Osteocyte (in vitro differentiated cells): ENCODE results near the gene ZMIZ1. TPM values are rescaled to one million over a fixed set of nuclear protein-coding genes. Genes with fewer than 3 reads are reported as not detected.

ENCODE experiments used
- DNase-seq: peaks from one replicate; pipeline ENCODE4 v3.0.0; 2021; ENCODE audit warnings: mixed read lengths; ENCODE audit not compliant: unreplicated experiment; ENCODE audit errors: extremely low spot score
- H3K27ac Mint-ChIP-seq: one replicate; pipeline ENCODE4 v1.8.0; 2021; ENCODE audit warnings: mild to moderate bottlenecking, mixed read lengths; ENCODE audit not compliant: unreplicated experiment
- H3K27me3 Mint-ChIP-seq: one replicate; pipeline ENCODE4 v1.8.0; 2021; ENCODE audit warnings: mixed read lengths; ENCODE audit not compliant: unreplicated experiment
- H3K36me3 Mint-ChIP-seq: one replicate; pipeline ENCODE4 v1.8.0; 2021; ENCODE audit warnings: mixed read lengths; ENCODE audit not compliant: unreplicated experiment
- H3K4me1 Mint-ChIP-seq: one replicate; pipeline ENCODE4 v1.8.0; 2021; ENCODE audit warnings: mixed read lengths; ENCODE audit not compliant: unreplicated experiment
- H3K4me3 Mint-ChIP-seq: one replicate; pipeline ENCODE4 v1.8.0; 2021; ENCODE audit warnings: mild to moderate bottlenecking, moderate library complexity, mixed read lengths; ENCODE audit not compliant: unreplicated experiment
- H3K9me3 Mint-ChIP-seq: one replicate; pipeline ENCODE4 v1.8.0; 2021; ENCODE audit warnings: mixed read lengths; ENCODE audit not compliant: unreplicated experiment
- total RNA-seq: library from RNA; stranded (reverse); gene quantifications from 2 replicates; pipeline ENCODE4 v1.2.1, GENCODE V29; 2021
- TF ChIP-seq, protein P1 (sequence below): fragments of 200-600 bp; sonication (generic); IDR thresholded peaks from 2 replicates; pipeline ENCODE4 v1.5.0; 2021; ENCODE audit warnings: antibody characterized with exemption, mild to moderate bottlenecking, moderate library complexity

The ZMIZ1 gene
- total RNA-seq, 1 donor from 2014 or later, result 90.5 TPM

- Mint-ChIP-seq H3K36me3 (no peaks in the 10 kb centered on the region), H3K4me1 (peaks cover 57% of the 10 kb centered on the region), H3K4me3 (no peak overlapping the region), H3K9me3 (no peaks in the 10 kb centered on the region), H3K27ac (no peak overlapping the region), H3K27me3 (no peaks in the 10 kb centered on the region)
- DNase-seq, result no peak
- TF ChIP-seq, protein P1, sequence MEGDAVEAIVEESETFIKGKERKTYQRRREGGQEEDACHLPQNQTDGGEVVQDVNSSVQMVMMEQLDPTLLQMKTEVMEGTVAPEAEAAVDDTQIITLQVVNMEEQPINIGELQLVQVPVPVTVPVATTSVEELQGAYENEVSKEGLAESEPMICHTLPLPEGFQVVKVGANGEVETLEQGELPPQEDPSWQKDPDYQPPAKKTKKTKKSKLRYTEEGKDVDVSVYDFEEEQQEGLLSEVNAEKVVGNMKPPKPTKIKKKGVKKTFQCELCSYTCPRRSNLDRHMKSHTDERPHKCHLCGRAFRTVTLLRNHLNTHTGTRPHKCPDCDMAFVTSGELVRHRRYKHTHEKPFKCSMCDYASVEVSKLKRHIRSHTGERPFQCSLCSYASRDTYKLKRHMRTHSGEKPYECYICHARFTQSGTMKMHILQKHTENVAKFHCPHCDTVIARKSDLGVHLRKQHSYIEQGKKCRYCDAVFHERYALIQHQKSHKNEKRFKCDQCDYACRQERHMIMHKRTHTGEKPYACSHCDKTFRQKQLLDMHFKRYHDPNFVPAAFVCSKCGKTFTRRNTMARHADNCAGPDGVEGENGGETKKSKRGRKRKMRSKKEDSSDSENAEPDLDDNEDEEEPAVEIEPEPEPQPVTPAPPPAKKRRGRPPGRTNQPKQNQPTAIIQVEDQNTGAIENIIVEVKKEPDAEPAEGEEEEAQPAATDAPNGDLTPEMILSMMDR, result no peak
These were observed 28.5 kb downstream of the ZMIZ1 start for GRCh38 chr10:79097021-79097872.

DNA sequence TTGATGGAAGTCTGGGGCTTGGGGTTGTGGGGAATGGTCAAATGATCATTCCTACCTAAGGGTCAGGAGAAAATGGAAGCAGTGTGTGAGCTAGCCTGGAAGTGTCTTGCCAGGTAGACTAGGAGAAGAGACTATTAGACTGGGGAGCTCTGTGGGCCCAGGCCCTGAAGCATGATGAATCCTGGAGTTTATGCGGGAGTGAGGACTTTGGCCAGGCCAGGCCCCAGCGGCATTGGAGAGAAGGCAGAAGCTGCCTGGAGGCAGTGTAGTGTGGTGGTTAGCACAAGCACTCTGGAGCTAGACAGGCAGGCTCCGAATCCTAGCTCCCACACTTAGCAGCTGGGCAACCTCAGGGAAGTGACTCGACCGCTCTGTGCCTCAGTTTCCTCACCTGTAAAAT is 29.3 kb downstream of the ZMIZ1 start:
- H3K9me3 Mint-ChIP-seq, result no peaks in the 10 kb centered on the region
- TF ChIP-seq, protein P1, result no peak
- H3K27me3 Mint-ChIP-seq, result no peaks in the 10 kb centered on the region
- peaks cover 61% of the 10 kb centered on the region for H3K4me1 Mint-ChIP-seq
- no peak overlapping the region for H3K4me3 Mint-ChIP-seq
- no peak for DNase-seq
- no peaks in the 10 kb centered on the region for H3K36me3 Mint-ChIP-seq
- no peak overlapping the region for H3K27ac Mint-ChIP-seq

GRCh38 chr10:79098596-79099015 is 29.8 kb downstream of the ZMIZ1 start:
- H3K27ac Mint-ChIP-seq, result no peak overlapping the region
- no peak overlapping the region for H3K4me3 Mint-ChIP-seq
- H3K4me1 Mint-ChIP-seq, result peaks cover 63% of the 10 kb centered on the region
- TF ChIP-seq, protein P1, result no peak
- no peak for DNase-seq
- no peaks in the 10 kb centered on the region for H3K36me3 Mint-ChIP-seq
- no peaks in the 10 kb centered on the region for H3K9me3 Mint-ChIP-seq
- H3K27me3 Mint-ChIP-seq, result no peaks in the 10 kb centered on the region

DNA sequence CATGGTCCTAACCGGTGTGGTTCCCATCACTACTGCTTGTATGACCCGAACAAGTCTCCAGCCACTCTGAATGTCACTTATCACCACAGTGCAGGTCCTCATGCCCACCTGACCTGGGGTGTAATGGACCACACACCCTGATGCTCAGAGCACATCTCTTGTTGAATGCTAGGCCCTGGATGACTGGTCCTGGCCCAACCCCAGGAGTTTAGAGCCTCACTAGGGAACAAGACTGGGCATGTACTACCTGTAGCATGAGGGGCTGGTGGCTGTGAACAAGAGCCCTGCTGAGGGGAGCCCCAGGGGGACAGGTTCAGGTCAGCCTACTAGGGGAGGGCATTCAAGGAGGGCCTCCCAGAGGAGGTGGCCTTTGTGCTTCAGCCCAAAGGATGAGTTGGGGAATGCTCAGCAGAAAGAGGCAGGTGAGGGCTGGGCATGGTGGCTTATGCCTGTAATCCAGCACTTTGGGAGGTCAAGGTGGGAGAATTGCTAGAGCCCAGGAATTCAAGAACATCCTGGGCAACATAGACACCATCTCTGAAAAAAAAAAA is 31.2 kb downstream of the ZMIZ1 start:
- Mint-ChIP-seq H3K4me1 (peaks cover 65% of the 10 kb centered on the region), H3K36me3 (no peaks in the 10 kb centered on the region), H3K4me3 (no peak overlapping the region), H3K9me3 (no peaks in the 10 kb centered on the region), H3K27ac (no peak overlapping the region), H3K27me3 (no peaks in the 10 kb centered on the region)
- no peak for DNase-seq
- TF ChIP-seq, protein P1, result no peak

DNA sequence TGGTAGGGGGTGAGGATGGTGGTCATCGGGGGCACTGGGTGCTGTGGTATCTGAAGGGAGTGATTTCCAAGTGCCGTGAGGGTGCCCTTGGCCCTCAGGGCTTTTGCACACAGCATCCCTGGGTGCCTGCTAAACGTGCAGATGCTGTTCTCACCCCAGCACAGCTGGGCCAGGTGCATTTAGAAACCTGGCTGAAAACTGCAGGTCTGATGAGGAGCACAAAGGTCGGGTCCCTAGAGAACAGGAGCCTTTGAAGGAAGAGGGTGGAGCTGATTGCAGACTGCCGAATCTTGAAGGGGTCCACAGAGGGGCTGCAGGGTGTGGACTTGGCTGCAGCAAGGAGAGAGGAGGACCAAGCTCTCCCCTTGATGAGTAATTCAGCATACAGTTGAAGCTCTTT is 32.0 kb downstream of the ZMIZ1 start:
- Mint-ChIP-seq H3K4me3 (no peak overlapping the region), H3K36me3 (no peaks in the 10 kb centered on the region), H3K27ac (peak overlapping the region; percentile 97), H3K9me3 (no peaks in the 10 kb centered on the region), H3K4me1 (peaks cover 71% of the 10 kb centered on the region), H3K27me3 (no peaks in the 10 kb centered on the region)
- TF ChIP-seq, protein P1, result no peak
- DNase-seq, result no peak
